GM23338 (cell line): ENCODE measurements around the gene MCC. TPM values are rescaled to one million over a fixed set of nuclear protein-coding genes. Genes with fewer than 3 reads are reported as not detected.

ENCODE experiments used
- ATAC-seq: fragments of 200-7000 bp; cut with Tn5 transposase; 3 replicates; pipeline ENCODE4 v1.9.1; 2020
- DNase-seq: peaks from one replicate; pipeline ENCODE4 v3.0.0-alpha.2; 2015; ENCODE audit warnings: low spot score
- H2AFZ ChIP-seq: fragments of 200-600 bp; sonication (generic); 2 replicates; pipeline ENCODE4 v1.8.0; 2016; ENCODE audit warnings: antibody characterized with exemption, mild to moderate bottlenecking, moderate library complexity
- H3F3A ChIP-seq: fragments of 200-600 bp; sonication (generic); replicated peaks from 2 replicates; pipeline ENCODE4 v1.8.0; 2017; ENCODE audit warnings: antibody characterized with exemption, mixed run types, low read depth
- H3K27ac ChIP-seq: fragments of 200-600 bp; sonication (generic); 2 replicates; pipeline ENCODE4 v1.6.1; 2016; ENCODE audit warnings: low read depth
- H3K27me3 ChIP-seq: fragments of 200-600 bp; sonication (generic); 2 replicates; pipeline ENCODE4 v1.8.0; 2016; ENCODE audit warnings: mild to moderate bottlenecking, mixed run types, moderate library complexity; ENCODE audit not compliant: insufficient read depth
- H3K36me3 ChIP-seq: fragments of 200-600 bp; sonication (generic); 2 replicates; pipeline ENCODE4 v1.8.0; 2016; ENCODE audit warnings: mild to moderate bottlenecking; ENCODE audit not compliant: insufficient read depth
- H3K4me1 ChIP-seq: fragments of 200-600 bp; sonication (generic); 2 replicates; pipeline ENCODE4 v1.8.0; 2016; ENCODE audit warnings: mild to moderate bottlenecking, moderate library complexity; ENCODE audit not compliant: insufficient read depth
- H3K4me2 ChIP-seq: fragments of 200-600 bp; sonication (generic); 2 replicates; pipeline ENCODE4 v1.7.1; 2017; ENCODE audit warnings: mixed run types
- H3K4me3 ChIP-seq: fragments of 200-600 bp; sonication (generic); 2 replicates; pipeline ENCODE4 v1.6.1; 2016; ENCODE audit warnings: mixed run types
- H3K79me2 ChIP-seq: fragments of 200-600 bp; sonication (generic); replicated peaks from 2 replicates; pipeline ENCODE4 v1.8.0; 2017; ENCODE audit warnings: mild to moderate bottlenecking; ENCODE audit not compliant: insufficient read depth
- H3K9me2 ChIP-seq: fragments of 200-600 bp; sonication (generic); 2 replicates; pipeline ENCODE4 v1.8.0; 2017; ENCODE audit not compliant: insufficient read depth
- H4K20me1 ChIP-seq: fragments of 200-600 bp; sonication (generic); replicated peaks from 2 replicates; pipeline ENCODE4 v1.8.0; 2017; ENCODE audit warnings: mild to moderate bottlenecking; ENCODE audit not compliant: insufficient read depth
- H3K27ac Mint-ChIP-seq: 2 replicates; pipeline ENCODE4 v1.8.0; 2020; ENCODE audit warnings: inconsistent platforms, mild to moderate bottlenecking, moderate library complexity, mixed read lengths
- H3K27me3 Mint-ChIP-seq: 3 replicates; pipeline ENCODE4 v1.8.0; 2022; ENCODE audit warnings: low read depth, mild to moderate bottlenecking, moderate library complexity, mixed read lengths, inconsistent platforms; ENCODE audit not compliant: insufficient read depth, poor library complexity
- H3K36me3 Mint-ChIP-seq: 3 replicates; pipeline ENCODE4 v1.8.0; 2021; ENCODE audit warnings: low read depth, mild to moderate bottlenecking, inconsistent platforms, moderate library complexity, mixed read lengths
- H3K4me1 Mint-ChIP-seq: 3 replicates; pipeline ENCODE4 v1.8.0; 2020; ENCODE audit warnings: mild to moderate bottlenecking, inconsistent platforms, mixed read lengths
- H3K4me3 Mint-ChIP-seq: 3 replicates; pipeline ENCODE4 v1.8.0; 2021; ENCODE audit warnings: moderate library complexity, mild to moderate bottlenecking, inconsistent platforms, mixed read lengths
- H3K9me3 Mint-ChIP-seq: 3 replicates; pipeline ENCODE4 v1.8.0; 2020; ENCODE audit warnings: moderate library complexity, mild to moderate bottlenecking, inconsistent platforms, mixed read lengths
- CREB1 ChIP-seq: fragments of 250-450 bp; sonication (Bioruptor Pico); IDR thresholded peaks from 2 replicates; pipeline ENCODE4 v1.5.0; 2020; ENCODE audit warnings: low read depth, mild to moderate bottlenecking, moderate library complexity
- EZH2 ChIP-seq: fragments of 200-600 bp; sonication (generic); IDR thresholded peaks from one replicate; pipeline ENCODE4 v1.8.0; 2017; ENCODE audit warnings: antibody characterized with exemption, mild to moderate bottlenecking, low read depth; ENCODE audit not compliant: unreplicated experiment
- EZH2phosphoT487 ChIP-seq: fragments of 200-600 bp; sonication (generic); IDR thresholded peaks from one replicate; pipeline ENCODE4 v1.8.1; 2018; ENCODE audit warnings: antibody characterized with exemption; ENCODE audit not compliant: unreplicated experiment
- JUNB ChIP-seq: IDR thresholded peaks from one replicate; pipeline ENCODE4 v1.6.1; 2016; ENCODE audit warnings: antibody characterized with exemption; ENCODE audit not compliant: unreplicated experiment
- NANOG ChIP-seq: IDR thresholded peaks from 2 replicates; pipeline ENCODE4 v1.6.1; 2016; ENCODE audit warnings: antibody characterized with exemption, borderline replicate concordance
- ZNF114 ChIP-seq: fragments of 250-450 bp; sonication (Bioruptor Pico); IDR thresholded peaks from 2 replicates; pipeline ENCODE4 v1.5.0; 2020; ENCODE audit warnings: mild to moderate bottlenecking, moderate library complexity
- ZNF331 ChIP-seq: fragments of 250-450 bp; sonication (Bioruptor Pico); IDR thresholded peaks from 2 replicates; pipeline ENCODE4 v1.5.0; 2020; ENCODE audit warnings: low read depth, mild to moderate bottlenecking, moderate library complexity
- polyA plus RNA-seq: library from polyadenylated mRNA; unstranded; fragments of >200 nt; fragmentation: Nextera tagmentation; extraction: Ambion mirVana; gene quantifications from 2 replicates; pipeline ENCODE4 v1.2.1, GENCODE V29; 2016
- total RNA-seq: library from RNA; depleted of rRNA; stranded (reverse); fragments of >200 nt; shearing (Covaris generic); gene quantifications from 2 replicates; pipeline ENCODE4 v1.2.3, GENCODE V29; 2014
- TF ChIP-seq, protein P1 (sequence below), 2 experiments: fragments of 200-600 bp in 1 of 2; sonication (generic) in 1 of 2; conservative IDR thresholded peaks; 2 replicates each; pipeline versions ENCODE4 v1.5.1 to v1.6.1; 2016 to 2017; ENCODE audit warnings: antibody characterized with exemption in 2 of 2, low read depth in 2 of 2, mild to moderate bottlenecking in 2 of 2, moderate library complexity in 1 of 2
- TF ChIP-seq, protein P2 (sequence below): IDR thresholded peaks from one replicate; pipeline ENCODE4 v1.6.1; 2018; ENCODE audit warnings: antibody characterized with exemption; ENCODE audit not compliant: unreplicated experiment
- TF ChIP-seq, protein P3 (sequence below): IDR thresholded peaks from 2 replicates; pipeline ENCODE4 v1.6.1; 2016; ENCODE audit warnings: antibody characterized with exemption

Gene MCC
- total and polyA plus RNA-seq, 2 experiments from 2014 or later = 3.8 to 10.1 TPM

DNA sequence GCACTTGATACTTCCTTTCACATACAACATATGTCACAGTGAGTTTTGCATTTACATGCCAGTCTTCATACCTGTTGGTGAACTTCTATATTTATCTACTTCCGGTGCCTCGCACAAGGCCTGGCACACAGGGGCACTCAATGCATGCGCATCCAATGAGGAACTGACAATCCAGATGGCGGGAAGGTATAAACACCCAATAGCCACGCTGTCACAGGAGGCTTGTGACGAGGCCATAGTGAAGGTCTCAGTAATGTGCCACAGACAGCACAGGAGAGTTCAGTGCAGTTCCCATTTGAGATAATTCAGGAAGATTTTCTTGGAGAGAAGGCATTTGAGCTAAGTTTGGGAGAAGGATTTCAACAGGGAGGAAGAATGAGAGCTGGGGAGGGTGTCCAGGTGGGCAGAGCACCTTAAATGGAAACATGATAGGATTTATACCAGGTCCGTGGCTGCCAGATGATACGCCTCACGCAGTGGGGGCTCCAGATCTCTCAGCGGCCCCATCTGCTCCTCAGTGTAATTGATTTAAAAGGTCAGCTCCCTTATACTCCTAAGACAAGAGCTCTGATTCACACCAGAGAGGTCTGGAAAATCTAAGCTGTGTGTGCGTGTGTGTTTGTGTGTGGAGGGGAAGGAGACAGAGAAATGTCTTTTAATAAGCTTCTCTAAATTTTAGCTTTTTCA lies 305.5 kb downstream of the MCC start:
- Mint-ChIP-seq H3K9me3 (no peaks in the 10 kb centered on the region), H3K27me3 (peaks cover 2% of the 10 kb centered on the region), H3K27ac (no peak overlapping the region), H3K4me3 (no peak overlapping the region), H3K4me1 (peaks cover 57% of the 10 kb centered on the region), H3K36me3 (no peaks in the 10 kb centered on the region)
- ATAC-seq (no peak), DNase-seq (no peak)
- no peak overlapping the region for H3K4me2 ChIP-seq
- no peak overlapping the region for H2AFZ ChIP-seq
- H3K79me2 ChIP-seq = no peaks in the 10 kb centered on the region
- no peak overlapping the region for H3K27ac ChIP-seq
- H3K36me3 ChIP-seq = no peaks in the 10 kb centered on the region
- no peaks in the 10 kb centered on the region for H3K27me3 ChIP-seq
- no peaks in the 10 kb centered on the region for H3K9me2 ChIP-seq
- no peaks in the 10 kb centered on the region for H4K20me1 ChIP-seq
- peaks cover 26% of the 10 kb centered on the region; the same call in 1 of the 2 replicates for H3K4me1 ChIP-seq
- H3F3A ChIP-seq = no peaks in the 10 kb centered on the region
- TF ChIP-seq ZNF114 (CRISPR knock-in tag) = no peak
- TF ChIP-seq, protein P1, sequence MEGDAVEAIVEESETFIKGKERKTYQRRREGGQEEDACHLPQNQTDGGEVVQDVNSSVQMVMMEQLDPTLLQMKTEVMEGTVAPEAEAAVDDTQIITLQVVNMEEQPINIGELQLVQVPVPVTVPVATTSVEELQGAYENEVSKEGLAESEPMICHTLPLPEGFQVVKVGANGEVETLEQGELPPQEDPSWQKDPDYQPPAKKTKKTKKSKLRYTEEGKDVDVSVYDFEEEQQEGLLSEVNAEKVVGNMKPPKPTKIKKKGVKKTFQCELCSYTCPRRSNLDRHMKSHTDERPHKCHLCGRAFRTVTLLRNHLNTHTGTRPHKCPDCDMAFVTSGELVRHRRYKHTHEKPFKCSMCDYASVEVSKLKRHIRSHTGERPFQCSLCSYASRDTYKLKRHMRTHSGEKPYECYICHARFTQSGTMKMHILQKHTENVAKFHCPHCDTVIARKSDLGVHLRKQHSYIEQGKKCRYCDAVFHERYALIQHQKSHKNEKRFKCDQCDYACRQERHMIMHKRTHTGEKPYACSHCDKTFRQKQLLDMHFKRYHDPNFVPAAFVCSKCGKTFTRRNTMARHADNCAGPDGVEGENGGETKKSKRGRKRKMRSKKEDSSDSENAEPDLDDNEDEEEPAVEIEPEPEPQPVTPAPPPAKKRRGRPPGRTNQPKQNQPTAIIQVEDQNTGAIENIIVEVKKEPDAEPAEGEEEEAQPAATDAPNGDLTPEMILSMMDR (conservative IDR thresholded peaks at IDR 0.05; ENCODE audit: low read depth in 2 of 2) = no peak
- no peak for TF ChIP-seq NANOG
- TF ChIP-seq, protein P2, sequence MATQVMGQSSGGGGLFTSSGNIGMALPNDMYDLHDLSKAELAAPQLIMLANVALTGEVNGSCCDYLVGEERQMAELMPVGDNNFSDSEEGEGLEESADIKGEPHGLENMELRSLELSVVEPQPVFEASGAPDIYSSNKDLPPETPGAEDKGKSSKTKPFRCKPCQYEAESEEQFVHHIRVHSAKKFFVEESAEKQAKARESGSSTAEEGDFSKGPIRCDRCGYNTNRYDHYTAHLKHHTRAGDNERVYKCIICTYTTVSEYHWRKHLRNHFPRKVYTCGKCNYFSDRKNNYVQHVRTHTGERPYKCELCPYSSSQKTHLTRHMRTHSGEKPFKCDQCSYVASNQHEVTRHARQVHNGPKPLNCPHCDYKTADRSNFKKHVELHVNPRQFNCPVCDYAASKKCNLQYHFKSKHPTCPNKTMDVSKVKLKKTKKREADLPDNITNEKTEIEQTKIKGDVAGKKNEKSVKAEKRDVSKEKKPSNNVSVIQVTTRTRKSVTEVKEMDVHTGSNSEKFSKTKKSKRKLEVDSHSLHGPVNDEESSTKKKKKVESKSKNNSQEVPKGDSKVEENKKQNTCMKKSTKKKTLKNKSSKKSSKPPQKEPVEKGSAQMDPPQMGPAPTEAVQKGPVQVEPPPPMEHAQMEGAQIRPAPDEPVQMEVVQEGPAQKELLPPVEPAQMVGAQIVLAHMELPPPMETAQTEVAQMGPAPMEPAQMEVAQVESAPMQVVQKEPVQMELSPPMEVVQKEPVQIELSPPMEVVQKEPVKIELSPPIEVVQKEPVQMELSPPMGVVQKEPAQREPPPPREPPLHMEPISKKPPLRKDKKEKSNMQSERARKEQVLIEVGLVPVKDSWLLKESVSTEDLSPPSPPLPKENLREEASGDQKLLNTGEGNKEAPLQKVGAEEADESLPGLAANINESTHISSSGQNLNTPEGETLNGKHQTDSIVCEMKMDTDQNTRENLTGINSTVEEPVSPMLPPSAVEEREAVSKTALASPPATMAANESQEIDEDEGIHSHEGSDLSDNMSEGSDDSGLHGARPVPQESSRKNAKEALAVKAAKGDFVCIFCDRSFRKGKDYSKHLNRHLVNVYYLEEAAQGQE = no peak
- TF ChIP-seq JUNB = no peak
- TF ChIP-seq EZH2phosphoT487 = no peak
- TF ChIP-seq ZNF331 (CRISPR knock-in tag) = no peak
- no peak for TF ChIP-seq CREB1
- TF ChIP-seq EZH2 = no peak
- no peak overlapping the region for H3K4me3 ChIP-seq

DNA sequence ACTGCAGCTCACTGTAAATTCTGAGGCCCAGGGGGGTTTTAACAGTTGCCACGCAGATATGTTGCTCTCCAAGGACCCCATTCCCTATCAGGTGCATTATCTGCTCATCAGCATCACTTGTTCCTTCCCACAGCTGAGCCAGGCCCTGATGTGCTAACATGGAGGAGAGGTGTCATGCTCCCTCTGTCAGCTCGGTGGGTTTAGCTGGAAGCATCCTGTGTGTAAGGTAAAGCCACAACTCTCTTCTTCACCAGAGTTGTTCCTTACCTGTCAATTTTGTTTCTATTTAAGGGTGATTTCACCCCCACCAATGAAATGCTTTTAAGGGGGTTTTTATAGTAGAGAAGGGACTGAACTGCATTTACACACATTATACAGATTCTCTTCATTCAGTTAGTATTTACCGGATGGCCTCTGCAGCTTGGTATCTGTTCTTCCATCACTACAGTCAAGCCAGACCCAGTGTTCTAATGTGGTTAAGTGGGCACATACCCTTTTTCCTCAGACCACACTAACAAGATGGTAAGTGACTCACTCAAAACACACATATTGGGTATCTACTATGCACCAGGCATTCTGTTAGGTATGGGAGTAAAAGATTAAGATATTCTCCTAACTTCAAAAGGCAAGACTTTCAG lies 306.3 kb downstream of the MCC start:
- H3K27ac Mint-ChIP-seq = no peak overlapping the region
- H3K79me2 ChIP-seq = no peaks in the 10 kb centered on the region
- H3K4me2 ChIP-seq = no peak overlapping the region
- no peaks in the 10 kb centered on the region for H3K9me3 Mint-ChIP-seq
- H3F3A ChIP-seq = no peaks in the 10 kb centered on the region
- no peaks in the 10 kb centered on the region for H3K36me3 ChIP-seq
- no peaks in the 10 kb centered on the region for H4K20me1 ChIP-seq
- peaks cover 27% of the 10 kb centered on the region; the same call in 1 of the 2 replicates for H3K4me1 ChIP-seq
- H3K27me3 ChIP-seq = no peaks in the 10 kb centered on the region
- peaks cover 60% of the 10 kb centered on the region for H3K4me1 Mint-ChIP-seq
- H3K4me3 Mint-ChIP-seq = no peak overlapping the region
- DNase-seq (no peak), ATAC-seq (no peak)
- no peaks in the 10 kb centered on the region for H3K36me3 Mint-ChIP-seq
- no peak overlapping the region for H3K27ac ChIP-seq
- H2AFZ ChIP-seq = no peak overlapping the region
- H3K9me2 ChIP-seq = no peaks in the 10 kb centered on the region
- no peak overlapping the region for H3K4me3 ChIP-seq
- peaks cover 1% of the 10 kb centered on the region for H3K27me3 Mint-ChIP-seq
- TF ChIP-seq, protein P3, sequence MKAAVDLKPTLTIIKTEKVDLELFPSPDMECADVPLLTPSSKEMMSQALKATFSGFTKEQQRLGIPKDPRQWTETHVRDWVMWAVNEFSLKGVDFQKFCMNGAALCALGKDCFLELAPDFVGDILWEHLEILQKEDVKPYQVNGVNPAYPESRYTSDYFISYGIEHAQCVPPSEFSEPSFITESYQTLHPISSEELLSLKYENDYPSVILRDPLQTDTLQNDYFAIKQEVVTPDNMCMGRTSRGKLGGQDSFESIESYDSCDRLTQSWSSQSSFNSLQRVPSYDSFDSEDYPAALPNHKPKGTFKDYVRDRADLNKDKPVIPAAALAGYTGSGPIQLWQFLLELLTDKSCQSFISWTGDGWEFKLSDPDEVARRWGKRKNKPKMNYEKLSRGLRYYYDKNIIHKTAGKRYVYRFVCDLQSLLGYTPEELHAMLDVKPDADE = no peak
- TF ChIP-seq EZH2 = no peak
- no peak for TF ChIP-seq ZNF114 (CRISPR knock-in tag)
